Activated B cell treated with CpG ODN at 0.5 μM for 24 hours (primary cell): ENCODE results near the gene MAMDC2. TPM values are rescaled to one million over a fixed set of nuclear protein-coding genes. Genes with fewer than 3 reads are reported as not detected.

Source experiments
- ATAC-seq: fragments of 200-7000 bp; cut with Tn5 transposase; one replicate; pipeline ENCODE4 v1.10.0; 2021; ENCODE audit warnings: low read depth, mild to moderate bottlenecking, moderate library complexity
- CTCF ChIA-PET: fragments of 350-600 bp; sonication (Branson Sonifier 250); formaldehyde crosslinking; loops from one replicate; lab custom pipeline; 2021; ENCODE audit warnings: antibody characterized with exemption; lab: Charles Lee
- POLR2A ChIA-PET: fragments of 350-600 bp; sonication (Branson Sonifier 250); formaldehyde crosslinking; loops from one replicate; lab custom pipeline; 2021; ENCODE audit warnings: antibody characterized with exemption; lab: Charles Lee
- DNase-seq: peaks from one replicate; pipeline ENCODE4 v3.0.0; 2022
- H3K27ac Mint-ChIP-seq: one replicate; pipeline ENCODE4 v1.8.0; 2020; ENCODE audit warnings: mixed read lengths
- H3K27me3 Mint-ChIP-seq: one replicate; pipeline ENCODE4 v1.8.0; 2021; ENCODE audit warnings: mixed read lengths
- H3K36me3 Mint-ChIP-seq: one replicate; pipeline ENCODE4 v1.8.0; 2021; ENCODE audit warnings: low read depth, mixed read lengths
- H3K4me1 Mint-ChIP-seq: one replicate; pipeline ENCODE4 v1.8.0; 2021; ENCODE audit warnings: mixed read lengths
- H3K4me3 Mint-ChIP-seq: one replicate; pipeline ENCODE4 v1.8.0; 2020; ENCODE audit warnings: mild to moderate bottlenecking, mixed read lengths
- H3K9me3 Mint-ChIP-seq: one replicate; pipeline ENCODE4 v1.8.0; 2020; ENCODE audit warnings: mixed read lengths
- intact Hi-C: fragments of 100-400 bp; cut with micrococcal nuclease; formaldehyde crosslinking; loops from one replicate; pipeline ENCODE4 v1.15.1; 2024
- total RNA-seq: library from RNA; stranded (reverse); gene quantifications from 2 replicates; pipeline ENCODE4 v1.2.3, GENCODE V29; 2022
- TF ChIP-seq, protein P1 (sequence below): fragments of 200-600 bp; IDR thresholded peaks from one replicate; pipeline ENCODE4 v1.8.0; 2022; ENCODE audit warnings: antibody characterized with exemption, mild to moderate bottlenecking

The MAMDC2 gene
- total RNA-seq, 1 donor from 2014 or later, result not detected

DNA sequence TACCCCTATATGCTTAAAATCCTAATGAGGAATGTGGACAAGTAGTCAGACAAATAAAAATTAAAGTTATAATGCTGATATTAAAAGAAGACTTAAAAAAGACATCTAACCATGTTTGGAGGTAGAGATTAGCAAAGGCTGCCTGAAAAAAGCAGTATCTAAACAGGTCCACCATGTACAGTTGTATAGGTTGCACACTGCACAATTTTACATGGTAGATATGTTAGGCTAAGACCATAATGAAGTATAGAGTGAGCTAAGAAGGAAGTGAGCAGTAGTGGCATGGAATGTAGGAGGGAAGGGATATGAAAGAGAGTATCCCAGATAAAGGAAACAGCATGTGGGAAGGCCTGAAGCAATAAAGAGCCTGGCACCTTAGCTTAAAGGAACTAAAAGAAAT lies 51.1 kb downstream of the MAMDC2 start:
- ChIA-PET POLR2A (no interaction called here), CTCF (interaction anchor here (5.0 kb wide), 1 partner anchor 16 kb away, joined by 18 read pairs; no protein-coding TSS in a partner anchor)
- no peaks in the 10 kb centered on the region for H3K4me1 Mint-ChIP-seq
- H3K27me3 Mint-ChIP-seq, result peaks cover 2% of the 10 kb centered on the region
- intact Hi-C loops, result no loop called here
- ATAC-seq, result no peak
- no peak overlapping the region for H3K27ac Mint-ChIP-seq
- no peak for DNase-seq
- no peaks in the 10 kb centered on the region for H3K36me3 Mint-ChIP-seq
- TF ChIP-seq, protein P1, sequence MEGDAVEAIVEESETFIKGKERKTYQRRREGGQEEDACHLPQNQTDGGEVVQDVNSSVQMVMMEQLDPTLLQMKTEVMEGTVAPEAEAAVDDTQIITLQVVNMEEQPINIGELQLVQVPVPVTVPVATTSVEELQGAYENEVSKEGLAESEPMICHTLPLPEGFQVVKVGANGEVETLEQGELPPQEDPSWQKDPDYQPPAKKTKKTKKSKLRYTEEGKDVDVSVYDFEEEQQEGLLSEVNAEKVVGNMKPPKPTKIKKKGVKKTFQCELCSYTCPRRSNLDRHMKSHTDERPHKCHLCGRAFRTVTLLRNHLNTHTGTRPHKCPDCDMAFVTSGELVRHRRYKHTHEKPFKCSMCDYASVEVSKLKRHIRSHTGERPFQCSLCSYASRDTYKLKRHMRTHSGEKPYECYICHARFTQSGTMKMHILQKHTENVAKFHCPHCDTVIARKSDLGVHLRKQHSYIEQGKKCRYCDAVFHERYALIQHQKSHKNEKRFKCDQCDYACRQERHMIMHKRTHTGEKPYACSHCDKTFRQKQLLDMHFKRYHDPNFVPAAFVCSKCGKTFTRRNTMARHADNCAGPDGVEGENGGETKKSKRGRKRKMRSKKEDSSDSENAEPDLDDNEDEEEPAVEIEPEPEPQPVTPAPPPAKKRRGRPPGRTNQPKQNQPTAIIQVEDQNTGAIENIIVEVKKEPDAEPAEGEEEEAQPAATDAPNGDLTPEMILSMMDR, result no peak
- H3K4me3 Mint-ChIP-seq, result no peak overlapping the region
- no peaks in the 10 kb centered on the region for H3K9me3 Mint-ChIP-seq

DNA sequence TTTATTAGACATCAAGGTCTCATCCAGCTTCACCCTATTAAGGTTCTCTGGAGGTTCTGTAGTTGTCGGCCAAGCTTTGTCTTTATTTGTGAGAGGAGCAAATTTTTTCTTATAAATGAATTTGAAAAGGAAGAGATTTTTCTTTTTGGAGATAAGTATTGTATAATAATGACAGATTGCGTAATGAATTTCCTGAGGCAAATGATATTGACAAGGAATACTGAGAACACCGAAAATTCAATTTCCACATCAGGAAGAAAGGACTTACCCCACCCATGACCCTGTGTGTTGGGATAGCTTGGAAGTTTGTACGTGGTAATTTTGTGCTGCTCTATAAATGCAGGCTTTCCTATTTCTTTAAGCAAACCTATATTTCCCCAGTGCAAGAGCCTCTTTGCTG lies 53.5 kb downstream of the MAMDC2 start:
- H3K9me3 Mint-ChIP-seq, result no peaks in the 10 kb centered on the region
- no peak for ATAC-seq

GRCh38 chr9:70100362-70100761 lies 56.7 kb downstream of the MAMDC2 start:
- DNase-seq (no peak), ATAC-seq (no peak)
- intact Hi-C loops, result no loop called here
- Mint-ChIP-seq H3K4me3 (no peak overlapping the region), H3K27ac (no peak overlapping the region), H3K4me1 (no peaks in the 10 kb centered on the region), H3K36me3 (no peaks in the 10 kb centered on the region), H3K9me3 (no peaks in the 10 kb centered on the region), H3K27me3 (peaks cover 2% of the 10 kb centered on the region)
- TF ChIP-seq, protein P1, result no peak
- CTCF ChIA-PET, result no interaction called here
- POLR2A ChIA-PET, result no interaction called here

More for the DNA sequence above, 53.5 kb downstream of the MAMDC2 start:
- ChIA-PET POLR2A (no interaction called here), CTCF (interaction anchor here (5.0 kb wide), 1 partner anchor 14 kb away, joined by 18 read pairs; no protein-coding TSS in a partner anchor)
- no peak for DNase-seq
- Mint-ChIP-seq H3K27me3 (peaks cover 2% of the 10 kb centered on the region), H3K27ac (no peak overlapping the region), H3K36me3 (no peaks in the 10 kb centered on the region), H3K4me1 (no peaks in the 10 kb centered on the region), H3K4me3 (no peak overlapping the region)
- TF ChIP-seq, protein P1, result no peak
- intact Hi-C loops, result no loop called here

DNA sequence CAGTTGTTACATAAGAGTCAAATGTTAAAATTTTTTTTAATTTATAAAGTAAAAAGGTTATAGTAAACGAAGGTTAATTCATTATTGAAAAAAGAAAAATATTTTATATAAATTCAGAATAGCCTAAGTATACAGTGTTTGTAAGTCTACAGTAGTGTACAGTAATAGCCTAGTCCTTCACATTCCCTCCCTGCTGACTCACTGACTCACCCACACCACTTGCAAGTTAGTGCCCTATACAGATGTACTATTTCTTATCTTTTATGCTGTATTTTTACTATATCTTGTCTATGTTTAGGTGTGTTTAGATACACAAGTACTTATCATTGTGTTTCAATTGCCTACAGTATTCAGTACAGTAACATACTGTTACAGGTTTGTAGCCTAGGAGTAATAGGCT lies 57.6 kb downstream of the MAMDC2 start:
- intact Hi-C loops, result no loop called here
- Mint-ChIP-seq H3K4me1 (no peaks in the 10 kb centered on the region), H3K4me3 (no peak overlapping the region), H3K27ac (no peak overlapping the region), H3K27me3 (peaks cover 2% of the 10 kb centered on the region), H3K9me3 (no peaks in the 10 kb centered on the region), H3K36me3 (no peaks in the 10 kb centered on the region)
- ChIA-PET POLR2A (no interaction called here), CTCF (no interaction called here)
- ATAC-seq (no peak), DNase-seq (no peak)
- TF ChIP-seq, protein P1, result no peak

- TF ChIP-seq, protein P1, result no peak
- ChIA-PET CTCF (no interaction called here), POLR2A (no interaction called here)
- Mint-ChIP-seq H3K27ac (no peak overlapping the region), H3K36me3 (no peaks in the 10 kb centered on the region), H3K9me3 (no peaks in the 10 kb centered on the region), H3K4me1 (peaks cover under 1% of the 10 kb centered on the region), H3K4me3 (no peak overlapping the region), H3K27me3 (peaks cover 5% of the 10 kb centered on the region)
- no peak for DNase-seq
- no peak for ATAC-seq
- intact Hi-C loops, result no loop called here
Observed at GRCh38 chr9:70105147-70105546, 61.5 kb downstream of the MAMDC2 start.
